Spleen (tissue), 7 donors: ENCODE measurements around the gene PPP1R12B.

Experiments
- CTCF ChIP-seq, 11 experiments: fragments of 200-600 bp in 7 of 11; fragments of 450-650 bp in 4 of 11; sonication (generic) in 4 of 11; IDR thresholded peaks in 8 of 11; conservative IDR thresholded peaks in 3 of 11; 1 replicate in 7 of 11; 2 replicates in 4 of 11; pipeline versions ENCODE4 v1.4.0 to v1.8.0; 2016 to 2021; ENCODE audit warnings: antibody characterized with exemption in 11 of 11, inconsistent platforms in 4 of 11, mild to moderate bottlenecking in 1 of 11
- POLR2A ChIP-seq, 3 donors: fragments of 450-650 bp; IDR thresholded peaks; one replicate each; pipeline ENCODE4 v1.5.1; 2017; ENCODE audit warnings: antibody characterized with exemption in 3 of 3, mild to moderate bottlenecking in 1 of 3
- POLR2AphosphoS5 ChIP-seq, 3 donors: sonication (generic); formaldehyde crosslinking; IDR thresholded peaks; one replicate each; pipeline ENCODE4 v1.5.1; 2017; ENCODE audit warnings: antibody characterized with exemption in 3 of 3
- donor health status: DM: no; HTN: no; CAD: no; lungs with moderate emphysema.
- donor health status: DM: no; HTN: no; CAD: no.
- donor health status: DM: no; HTN: no; CAD: no.

GRCh38 chr1:202591515-202591914 lies 243.0 kb downstream of the PPP1R12B start:
- no peak for TF ChIP-seq CTCF (IDR thresholded peaks at IDR 0.05 in 8 of 11, conservative IDR thresholded peaks at IDR 0.05 in 3 of 11)
- TF ChIP-seq POLR2A (IDR thresholded peaks at IDR 0.05): no peak
- TF ChIP-seq POLR2AphosphoS5 (IDR thresholded peaks at IDR 0.05): no peak
